ENCODE results near the gene PCOLCE2.

Gene PCOLCE2

GRCh38 chr3:142794508-142794907 lies 94.4 kb downstream of the PCOLCE2 start:
- H3K4me3 ChIP-seq (ENCODE audit: low read depth, low read length) = no peak overlapping the region
- TF ChIP-seq CTCF (conservative IDR thresholded peaks at IDR 0.05; ENCODE audit: low read depth, low read length) = no peak
- DNase-seq (ENCODE audit: low read depth) = no peak

- no peak for DNase-seq (ENCODE audit: low read depth)
- H3K4me3 ChIP-seq (ENCODE audit: low read depth, low read length) = no peak overlapping the region
- TF ChIP-seq CTCF (conservative IDR thresholded peaks at IDR 0.05; ENCODE audit: low read depth, low read length) = no peak
Observed at GRCh38 chr3:142787719-142788118, 101.2 kb downstream of the PCOLCE2 start.

GRCh38 chr3:142785996-142786395 lies 102.9 kb downstream of the PCOLCE2 start:
- TF ChIP-seq CTCF (conservative IDR thresholded peaks at IDR 0.05; ENCODE audit: low read depth, low read length) = no peak
- H3K4me3 ChIP-seq (ENCODE audit: low read depth, low read length) = no peak overlapping the region
- DNase-seq (ENCODE audit: low read depth) = no peak

GRCh38 chr3:142784228-142784627 lies 104.7 kb downstream of the PCOLCE2 start:
- DNase-seq (ENCODE audit: low read depth) = no peak
- no peak overlapping the region for H3K4me3 ChIP-seq (ENCODE audit: low read depth, low read length)
- no peak for TF ChIP-seq CTCF (conservative IDR thresholded peaks at IDR 0.05; ENCODE audit: low read depth, low read length)

DNA sequence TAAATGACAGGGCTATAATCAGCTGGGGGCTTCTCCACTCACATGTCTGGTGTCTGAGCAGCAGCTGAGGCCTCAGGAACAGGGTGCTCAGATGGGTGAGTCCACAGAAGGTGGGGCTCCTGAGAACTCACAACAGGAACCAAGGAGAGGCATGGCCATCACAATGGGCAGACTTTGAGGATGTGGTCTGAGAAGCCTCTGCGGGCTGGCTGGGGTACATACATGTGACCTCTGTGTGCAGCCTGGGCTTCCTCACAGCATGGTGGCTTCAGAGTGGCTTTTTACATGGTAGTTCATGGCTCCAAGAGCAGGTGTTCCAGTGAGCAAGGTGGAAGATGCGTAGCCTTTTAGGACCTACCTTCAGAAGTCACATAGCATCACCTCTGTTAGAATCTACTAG lies 106.3 kb downstream of the PCOLCE2 start:
- H3K4me3 ChIP-seq (ENCODE audit: low read depth, low read length) = no peak overlapping the region
- no peak for DNase-seq (ENCODE audit: low read depth)
- TF ChIP-seq CTCF (conservative IDR thresholded peaks at IDR 0.05; ENCODE audit: low read depth, low read length) = no peak

DNA sequence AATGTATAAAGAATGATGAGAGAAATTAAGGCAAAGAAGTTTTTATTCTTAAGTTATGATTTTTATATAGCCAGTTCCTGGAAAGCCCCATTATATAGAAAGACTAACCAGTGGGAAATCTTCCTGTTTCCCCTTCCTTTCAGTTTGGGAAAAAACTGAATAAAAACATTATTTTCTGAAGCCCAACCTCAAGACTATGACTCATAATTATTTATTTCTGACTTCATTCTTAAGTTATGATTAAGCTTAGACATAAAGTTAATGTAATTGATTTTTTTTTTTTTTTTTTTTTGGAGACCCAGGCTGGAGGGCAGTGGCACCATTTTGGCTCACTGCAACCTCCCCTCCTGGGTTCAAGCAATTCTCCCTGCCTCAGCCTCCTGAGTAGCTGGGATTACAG lies 109.3 kb downstream of the PCOLCE2 start:
- TF ChIP-seq CTCF (conservative IDR thresholded peaks at IDR 0.05; ENCODE audit: low read depth, low read length) = no peak
- DNase-seq (ENCODE audit: low read depth) = peak; percentile 13
- no peak overlapping the region for H3K4me3 ChIP-seq (ENCODE audit: low read depth, low read length)

DNA sequence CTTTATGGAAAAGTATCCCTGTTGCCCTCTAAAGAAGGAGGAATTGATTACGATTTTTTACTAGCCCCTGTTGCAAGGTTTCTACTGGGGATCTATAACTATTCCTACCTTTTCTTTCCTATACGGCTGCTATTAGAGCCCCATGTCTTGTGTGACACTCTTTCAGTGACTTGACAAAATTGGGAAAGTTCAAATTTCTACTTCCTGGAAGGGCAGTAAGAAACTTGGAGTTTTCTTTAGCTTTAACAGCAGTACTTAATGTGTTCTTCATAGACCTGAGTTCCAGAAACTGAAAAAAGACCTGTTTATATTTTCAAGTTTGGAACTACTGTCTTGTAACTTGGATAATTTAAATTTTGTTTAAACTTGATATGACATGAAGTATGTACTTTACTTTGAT lies 110.3 kb downstream of the PCOLCE2 start:
- TF ChIP-seq CTCF (conservative IDR thresholded peaks at IDR 0.05; ENCODE audit: low read depth, low read length) = no peak
- H3K4me3 ChIP-seq (ENCODE audit: low read depth, low read length) = no peak overlapping the region
- DNase-seq (ENCODE audit: low read depth) = no peak

Data from choroid plexus epithelial cell (primary cell).